OCI-M2 (cell line): Measurements from ENCODE around the gene STK40.

Experiments used
- DNase-seq: peaks from one replicate; lab custom pipeline; 2025; ENCODE audit not compliant: unreplicated experiment; lab: John Stamatoyannopoulos, UW

STK40 gene

GRCh38 chr1:36321119-36321951, 64.4 kb downstream of the STK40 start:
- DNase-seq = no peak

- DNase-seq = no peak
These were observed 65.0 kb downstream of the STK40 start for GRCh38 chr1:36320767-36321118.

GRCh38 chr1:36320291-36320761, 65.4 kb downstream of the STK40 start:
- no peak for DNase-seq

DNA sequence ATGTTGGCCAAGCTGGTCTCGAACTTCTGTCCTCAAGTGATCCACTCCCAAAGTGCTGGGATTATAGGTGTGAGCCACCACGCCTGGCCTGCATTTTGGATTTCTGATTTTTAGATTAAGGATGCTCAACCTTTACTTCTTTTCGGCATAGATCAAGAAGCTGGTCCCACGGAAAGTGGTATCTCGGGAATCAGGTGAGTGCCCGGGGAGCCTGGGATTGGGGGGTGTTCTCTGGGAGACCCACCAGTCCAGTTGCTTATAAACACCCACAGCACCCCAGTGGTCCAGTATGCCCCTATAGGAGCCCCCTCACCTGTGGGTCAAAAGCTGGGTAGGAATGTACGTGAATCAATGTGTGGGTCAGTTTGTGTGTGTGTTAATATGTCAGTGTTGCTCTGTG, 76.3 kb downstream of the STK40 start:
- no peak for DNase-seq

DNA sequence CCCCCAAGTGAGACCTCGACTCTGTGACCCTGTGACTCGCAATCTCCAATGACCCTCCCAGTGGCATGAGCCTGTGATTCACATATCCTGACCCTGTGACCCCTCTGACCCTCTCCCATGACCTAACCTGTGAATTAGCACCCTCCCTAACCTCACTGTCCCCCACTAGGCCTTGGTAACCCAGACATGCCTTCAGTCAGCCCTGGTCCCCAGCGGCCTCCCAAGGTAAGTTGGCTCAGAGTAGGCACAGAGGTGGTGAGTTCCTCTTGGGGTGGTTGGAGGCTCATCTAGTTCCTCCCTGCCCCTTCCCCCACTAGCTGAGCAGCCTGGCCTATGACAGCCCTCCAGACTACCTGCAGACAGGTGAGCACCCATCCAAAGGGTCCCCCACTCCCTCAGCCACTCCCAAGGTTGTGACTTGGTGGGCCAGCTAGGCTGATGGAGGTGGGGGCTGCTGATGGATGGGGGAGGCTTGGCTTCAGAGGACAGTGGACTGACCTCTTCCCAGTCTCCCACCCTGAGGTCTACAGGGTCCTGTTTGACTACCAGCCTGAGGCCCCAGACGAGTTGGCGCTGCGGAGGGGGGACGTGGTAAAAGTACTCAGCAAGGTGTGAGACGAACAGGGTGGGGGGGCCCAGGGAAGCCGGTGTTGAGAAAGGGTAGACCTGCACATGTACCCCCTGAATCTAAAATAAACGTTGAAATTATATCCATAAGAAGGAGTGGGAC, 78.0 kb downstream of the STK40 start:
- no peak for DNase-seq

DNA sequence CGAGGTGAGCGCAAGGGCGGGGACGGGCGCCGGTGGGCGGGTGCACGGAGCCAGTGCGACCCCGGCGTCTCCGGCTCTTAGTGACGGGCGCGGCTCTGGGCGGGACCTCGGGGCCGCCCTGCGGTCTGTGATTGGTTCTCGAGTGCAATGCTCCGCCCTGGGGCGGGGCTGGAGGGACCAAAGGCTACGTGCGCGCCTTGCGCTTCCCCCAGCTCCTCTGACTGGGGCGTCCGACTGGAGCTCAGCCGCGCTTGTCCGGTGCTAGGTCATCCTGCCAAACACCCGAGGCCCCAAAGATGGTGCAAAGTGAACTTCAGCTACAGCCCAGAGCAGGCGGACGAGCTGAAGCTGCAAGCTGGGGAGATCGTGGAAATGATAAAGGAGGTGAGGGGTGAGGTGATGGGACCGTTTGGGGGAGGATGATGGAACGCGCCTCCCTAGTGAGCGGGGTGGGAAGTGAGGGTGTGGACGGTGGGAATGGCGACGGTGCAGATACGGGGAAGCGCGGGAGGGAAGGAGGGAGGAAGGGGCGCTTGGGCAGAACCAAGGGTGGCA, 78.7 kb downstream of the STK40 start:
- no peak for DNase-seq

DNA sequence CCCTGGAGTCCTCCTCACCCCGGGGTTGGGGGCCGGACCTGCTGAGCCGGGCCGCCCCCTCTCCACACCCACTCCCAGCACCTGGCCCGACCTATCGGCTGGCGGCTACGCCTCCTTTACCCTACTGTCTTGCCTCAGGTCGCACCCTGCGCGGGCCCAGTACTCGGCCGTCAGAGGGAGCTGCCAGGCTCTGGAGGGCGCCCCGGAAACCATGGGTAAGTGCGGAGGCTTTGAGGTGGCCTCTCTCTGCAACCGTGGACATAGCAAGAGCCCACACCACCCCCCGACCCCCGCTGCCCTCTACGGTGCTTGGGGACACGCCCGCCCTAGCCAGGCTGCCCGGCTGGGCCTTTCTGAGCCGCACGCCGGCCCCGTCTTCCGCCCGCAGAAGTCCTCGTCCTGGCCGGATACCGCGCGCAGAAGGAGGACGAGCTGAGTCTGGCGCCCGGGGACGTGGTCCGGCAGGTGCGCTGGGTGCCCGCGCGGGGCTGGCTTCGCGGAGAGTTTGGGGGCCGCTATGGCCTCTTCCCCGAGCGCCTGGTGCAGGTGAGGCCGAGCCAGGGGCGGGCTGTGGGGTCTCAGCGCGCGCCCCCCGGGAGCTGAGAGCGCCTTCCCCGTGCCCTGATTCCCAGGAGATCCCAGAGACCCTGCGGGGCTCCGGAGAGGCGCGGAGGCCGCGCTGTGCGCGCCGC, 79.4 kb downstream of the STK40 start, which contains the start of gene SH3D21:
Gene SH3D21 (plus strand): TSS at position 159 of the 692 bp plus-strand sequence. CDS start 53 bp downstream, at position 212.
- DNase-seq = no peak

- DNase-seq = no peak
These were observed 79.9 kb downstream of the STK40 start for GRCh38 chr1:36305915-36306209.

DNA sequence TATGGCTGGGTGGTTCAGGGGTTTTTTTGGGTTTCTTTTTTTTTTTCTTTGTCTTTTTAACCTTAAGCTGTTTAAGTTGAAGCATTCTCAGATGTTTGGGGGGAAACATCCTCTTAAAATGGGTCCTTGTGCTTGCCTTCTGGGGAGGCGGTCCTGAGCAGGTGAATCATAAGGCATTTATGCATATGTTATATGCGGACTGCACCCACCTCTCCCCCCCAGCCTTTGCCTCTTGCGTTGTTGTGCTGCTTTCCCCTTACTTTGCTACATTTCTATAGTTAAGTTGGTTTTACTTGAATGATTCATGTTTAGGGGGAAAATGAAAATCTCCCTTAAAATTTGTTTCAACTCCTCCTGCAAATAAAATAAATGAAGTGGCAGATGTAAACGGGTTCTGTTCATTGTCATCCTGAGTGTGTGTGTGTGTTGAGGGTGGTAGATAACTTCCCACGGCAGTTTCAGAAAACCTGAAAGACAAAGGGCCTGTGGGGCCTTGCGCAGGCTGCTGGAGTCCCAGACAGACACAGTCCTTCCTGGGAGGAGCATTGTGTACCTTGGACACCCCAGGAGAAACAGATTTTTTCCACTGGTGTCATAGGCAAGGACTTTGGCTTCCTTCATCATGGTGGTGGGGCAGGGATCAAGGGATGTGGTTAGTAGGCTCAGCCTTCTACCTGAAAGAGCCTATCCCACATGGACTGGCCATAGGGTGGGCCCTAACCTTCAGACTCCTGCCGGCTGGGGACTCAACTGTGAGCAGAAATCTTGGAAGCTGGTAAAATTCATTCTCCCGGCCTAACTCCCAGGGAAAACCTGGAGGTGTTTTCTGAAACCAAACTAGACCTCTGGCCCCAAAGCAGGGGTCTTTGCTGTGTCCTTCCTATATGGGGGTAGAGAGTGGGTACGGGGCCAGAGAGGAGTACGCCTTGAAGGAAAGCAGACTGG, 80.5 kb downstream of the STK40 start:
- no peak for DNase-seq

- DNase-seq = no peak
These were observed 81.2 kb downstream of the STK40 start for GRCh38 chr1:36304521-36304920.

GRCh38 chr1:36303650-36304360, 81.9 kb downstream of the STK40 start:
- no peak for DNase-seq

- DNase-seq = no peak
These were observed 82.5 kb downstream of the STK40 start for GRCh38 chr1:36303244-36303643.

DNA sequence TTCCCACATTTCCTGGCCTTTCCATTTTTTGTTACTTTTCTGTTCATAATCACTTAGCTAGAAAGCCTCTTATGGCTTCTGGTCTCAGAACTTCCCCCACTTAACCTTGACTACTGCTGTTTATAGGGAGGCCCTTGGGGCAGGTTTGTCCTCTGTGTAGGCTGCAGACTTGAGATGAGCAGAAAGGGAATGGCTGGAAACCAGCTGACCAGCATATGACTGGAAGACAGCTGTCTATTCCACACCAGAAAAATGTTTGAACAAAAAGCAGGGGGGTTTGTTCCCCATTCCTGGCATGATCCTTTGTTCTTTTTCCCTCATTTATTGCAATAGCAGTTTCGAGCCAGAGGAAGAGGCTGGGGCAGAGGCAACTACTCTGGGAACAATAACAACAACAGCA, 84.5 kb downstream of the STK40 start:
- no peak for DNase-seq

DNA sequence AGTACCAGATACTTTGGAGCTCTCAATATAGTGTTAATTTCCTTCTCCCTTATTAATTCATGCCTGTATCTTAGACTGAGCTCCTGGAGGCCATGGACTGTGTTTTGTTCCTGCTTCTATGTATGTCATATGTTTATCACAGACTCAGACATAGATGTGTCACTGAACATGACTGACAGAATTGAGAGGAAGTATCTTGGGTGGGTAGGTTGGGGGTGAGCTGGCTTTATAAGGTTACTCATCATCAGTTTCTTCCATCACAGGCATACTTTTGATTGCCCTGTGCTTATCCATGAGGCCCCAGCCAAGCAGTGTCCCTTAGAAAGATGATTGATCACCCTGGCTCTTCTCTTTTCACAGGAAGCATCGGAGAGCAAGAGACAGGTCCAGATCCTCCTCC, 85.2 kb downstream of the STK40 start:
- no peak for DNase-seq

DNA sequence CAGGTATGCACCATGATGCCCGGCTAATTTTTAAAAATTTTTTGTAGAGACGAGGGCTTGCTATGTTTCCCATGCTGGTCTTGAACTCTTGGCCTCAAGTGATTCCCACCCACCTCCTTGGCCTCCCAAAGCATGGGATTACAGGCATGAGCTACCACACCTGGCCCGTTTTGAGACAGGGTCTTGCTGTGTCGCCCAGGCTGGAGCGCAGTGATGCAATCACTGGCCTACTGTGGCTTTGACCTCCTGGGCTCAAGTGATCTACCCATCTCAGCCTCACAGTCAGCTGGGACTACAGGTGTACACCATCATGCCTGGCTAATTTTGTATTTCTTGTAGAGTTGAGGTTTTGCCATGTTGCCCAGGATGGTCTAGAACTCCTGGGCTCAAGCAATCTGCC, 87.1 kb downstream of the STK40 start:
- no peak for DNase-seq

- DNase-seq = no peak
These were observed 88.7 kb downstream of the STK40 start for GRCh38 chr1:36297062-36297461.

GRCh38 chr1:36295390-36295789, 90.3 kb downstream of the STK40 start:
- no peak for DNase-seq
